Measurements from ENCODE around the gene APOBEC3H. TPM values are rescaled to one million over a fixed set of nuclear protein-coding genes. Genes with fewer than 3 reads are reported as not detected.

The APOBEC3H gene
- total and polyA plus RNA-seq, 4 experiments from 2014 or later, result 5.7 to 8.5 (median 6.9) TPM

GRCh38 chr22:39149915-39150847 lies 53.1 kb downstream of the APOBEC3H start:
- Histone ChIP-seq H3K27ac (ENCODE audit: low read depth, low read length) (peak overlapping the region; percentile 86), H3K4me3 (ENCODE audit: low read length in 2 of 2) (no peak overlapping the region), H3K27me3 (ENCODE audit: insufficient read depth, low read length) (peaks cover 7% of the 10 kb centered on the region), H3K36me3 (ENCODE audit: insufficient read depth, low read length) (peaks cover 7% of the 10 kb centered on the region), H3K4me1 (ENCODE audit: insufficient read depth, low read length) (peaks cover 70% of the 10 kb centered on the region), H3K9me3 (ENCODE audit: control insufficient read depth in 1 of 2, low read length in 2 of 2) (no peaks in the 10 kb centered on the region)
- Mint-ChIP-seq H3K9me3 (no peaks in the 10 kb centered on the region), H3K36me3 (peaks cover 0 to 33% of the 10 kb centered on the region in 2 donors), H3K4me3 (peak overlapping the region; percentile 62 to 89 (median 82)), H3K27ac (peak overlapping the region; percentile 85 to 99 (median 90)), H3K27me3 (peaks cover 0 to 3% of the 10 kb centered on the region in 2 donors), H3K4me1 (peaks cover 32 to 60% (median 45%) of the 10 kb centered on the region in 4 donors)
- CTCF ChIA-PET (ENCODE audit: partially characterized antibody), result interaction anchor here (1.1 to 10.4 kb wide), 6 partner anchors 20 to 280 kb away, joined by 3 to 80 read pairs (median 6); partner anchors contain the start of gene RPL3
- DNase-seq, result no peak
- intact Hi-C loops (cut with micrococcal nuclease), result loop anchor here (10.0 kb wide), 1 partner anchor 835 kb away; the partner anchor contains the start of gene CSNK1E
- POLR2A ChIA-PET (ENCODE audit: partially characterized antibody), result interaction anchor here (0.7 to 2.6 kb wide), 10 partner anchors 15 to 1195 kb away, joined by 3 to 10 read pairs (median 4); partner anchors contain the start of gene APOBEC3C

- no peaks in the 10 kb centered on the region for H3K9me3 Mint-ChIP-seq
- ChIA-PET CTCF (ENCODE audit: partially characterized antibody) (interaction anchor here (1.1 to 10.4 kb wide), 3 partner anchors 160 to 281 kb away, joined by 3 to 80 read pairs (median 5); partner anchors contain the start of gene RPL3), POLR2A (ENCODE audit: partially characterized antibody) (interaction anchor here (0.7 to 1.9 kb wide), 10 partner anchors 16 to 281 kb away, joined by 3 to 6 read pairs (median 4); partner anchors contain the start of gene APOBEC3C)
- H3K27ac Mint-ChIP-seq, result peak overlapping the region; percentile 71 to 99 (median 88)
- H3K4me1 Mint-ChIP-seq, result peaks cover 32 to 58% (median 45%) of the 10 kb centered on the region in 4 donors
- peaks cover 0 to 33% of the 10 kb centered on the region in 2 donors for H3K36me3 Mint-ChIP-seq
- Histone ChIP-seq H3K4me3 (ENCODE audit: low read length in 2 of 2) (no peak overlapping the region), H3K27me3 (ENCODE audit: insufficient read depth, low read length) (peaks cover 7% of the 10 kb centered on the region), H3K4me1 (ENCODE audit: insufficient read depth, low read length) (peaks cover 70% of the 10 kb centered on the region), H3K36me3 (ENCODE audit: insufficient read depth, low read length) (peaks cover 7% of the 10 kb centered on the region), H3K9me3 (ENCODE audit: control insufficient read depth in 1 of 2, low read length in 2 of 2) (no peaks in the 10 kb centered on the region), H3K27ac (ENCODE audit: low read depth, low read length) (peak overlapping the region; percentile 78)
- H3K27me3 Mint-ChIP-seq, result peaks cover 0 to 3% of the 10 kb centered on the region in 2 donors
- peak overlapping the region; percentile 75 to 89 (median 84) for H3K4me3 Mint-ChIP-seq
- no peak for DNase-seq
- intact Hi-C loops (cut with micrococcal nuclease), result loop anchor here (10.0 kb wide), 1 partner anchor 836 kb away; the partner anchor contains the start of gene CSNK1E
Observed at GRCh38 chr22:39150848-39151215, 53.8 kb downstream of the APOBEC3H start.

DNA sequence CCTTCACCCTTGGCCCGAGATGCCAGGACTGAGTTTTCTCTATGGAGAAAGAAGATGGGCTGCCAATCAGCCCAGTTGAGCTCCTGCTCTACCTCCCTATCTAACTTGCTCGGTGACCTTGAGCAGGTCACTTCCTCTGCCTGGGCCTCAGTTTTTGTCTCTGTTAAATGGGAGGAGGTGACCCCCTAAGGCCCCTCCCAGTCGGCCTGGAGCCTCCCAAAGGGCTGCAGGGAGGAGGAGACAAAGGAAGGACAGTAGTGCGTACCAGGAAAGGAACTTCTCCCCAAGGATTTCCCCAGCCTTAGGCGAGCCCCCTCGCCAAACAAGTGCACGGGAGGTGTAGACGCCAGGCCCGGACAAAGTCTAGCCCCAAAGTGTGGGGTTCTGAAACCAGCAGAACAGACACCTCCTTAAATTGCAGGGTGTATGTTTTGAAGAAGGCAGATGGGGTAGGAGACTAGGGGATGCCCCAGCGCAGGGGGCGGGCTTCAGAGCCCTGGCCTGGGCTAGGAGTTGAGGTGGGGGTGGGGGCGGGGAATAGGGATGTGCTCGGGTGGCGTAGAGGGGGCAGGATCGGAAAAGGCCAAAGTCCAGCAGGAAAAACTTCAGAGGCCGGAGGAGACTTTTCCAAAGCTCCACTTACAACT lies 54.4 kb downstream of the APOBEC3H start:
- DNase-seq, result peak in 1 of 5 donors; percentile 58
- peaks cover 0 to 3% of the 10 kb centered on the region in 2 donors for H3K27me3 Mint-ChIP-seq
- H3K4me1 Mint-ChIP-seq, result peaks cover 26 to 52% (median 39%) of the 10 kb centered on the region in 4 donors
- H3K4me3 ChIP-seq (ENCODE audit: low read length in 2 of 2), result peak overlapping the region; percentile 55 to 79
- intact Hi-C loops (cut with micrococcal nuclease), result loop anchor here (10.0 kb wide), 1 partner anchor 837 kb away; the partner anchor contains the start of gene CSNK1E
- POLR2A ChIA-PET (ENCODE audit: partially characterized antibody), result interaction anchor here (0.6 to 3.0 kb wide), 15 partner anchors 9 to 893 kb away, joined by 3 to 24 read pairs (median 4); partner anchors contain the start of genes APOBEC3C, CBX6 and PDGFB
- H3K27ac ChIP-seq (ENCODE audit: low read depth, low read length), result peak overlapping the region; percentile 78
- peak overlapping the region; percentile 71 to 99 (median 88) for H3K27ac Mint-ChIP-seq
- H3K36me3 Mint-ChIP-seq, result peaks cover 0 to 27% of the 10 kb centered on the region in 2 donors
- H3K4me3 Mint-ChIP-seq, result peak overlapping the region; percentile 75 to 89 (median 84)
- H3K27me3 ChIP-seq (ENCODE audit: insufficient read depth, low read length), result peaks cover 7% of the 10 kb centered on the region
- CTCF ChIA-PET (ENCODE audit: partially characterized antibody), result interaction anchor here (0.8 to 10.4 kb wide), 5 partner anchors 19 to 281 kb away, joined by 3 to 80 read pairs (median 4); partner anchors contain the start of gene RPL3
- H3K36me3 ChIP-seq (ENCODE audit: insufficient read depth, low read length), result peaks cover 7% of the 10 kb centered on the region
- H3K4me1 ChIP-seq (ENCODE audit: insufficient read depth, low read length), result peaks cover 63% of the 10 kb centered on the region
- H3K9me3 Mint-ChIP-seq, result no peaks in the 10 kb centered on the region
- no peaks in the 10 kb centered on the region for H3K9me3 ChIP-seq (ENCODE audit: control insufficient read depth in 1 of 2, low read length in 2 of 2)

DNA sequence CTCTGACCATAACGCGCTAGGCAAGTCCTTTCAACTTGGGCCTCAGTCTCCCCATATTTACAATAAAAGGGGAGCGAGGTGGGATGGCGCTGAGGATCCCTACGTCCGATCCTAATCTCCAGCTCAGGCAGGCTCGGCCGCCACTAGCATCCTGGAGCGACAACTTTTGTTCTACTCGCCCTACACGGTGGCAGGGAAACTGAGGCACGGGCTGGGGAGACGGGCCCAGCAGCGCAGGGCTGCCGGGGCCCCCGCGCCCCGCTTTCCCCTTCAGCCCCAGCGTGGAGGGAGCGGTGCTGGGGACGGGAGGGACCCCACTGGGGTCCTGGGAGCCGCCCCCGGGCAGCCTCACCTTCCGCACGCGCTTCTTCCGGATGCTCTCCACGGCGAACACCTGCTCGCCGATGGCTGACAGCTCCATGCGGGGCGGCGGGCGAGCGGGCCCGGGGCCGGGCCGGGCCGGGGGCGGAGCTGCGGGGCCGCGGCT lies 55.0 kb downstream of the APOBEC3H start:
- Mint-ChIP-seq H3K27ac (peak overlapping the region in 4 of 7 donors; percentile 22 to 99 (median 61)), H3K27me3 (peaks cover 0 to 3% of the 10 kb centered on the region in 2 donors), H3K9me3 (no peaks in the 10 kb centered on the region), H3K4me1 (peaks cover 22 to 48% (median 36%) of the 10 kb centered on the region in 4 donors), H3K36me3 (peaks cover 0 to 24% of the 10 kb centered on the region in 2 donors), H3K4me3 (peak overlapping the region; percentile 75 to 89 (median 84))
- H3K4me3 ChIP-seq (ENCODE audit: low read length in 2 of 2), result peak overlapping the region; percentile 55 to 79
- peaks cover 7% of the 10 kb centered on the region for H3K36me3 ChIP-seq (ENCODE audit: insufficient read depth, low read length)
- intact Hi-C loops (cut with micrococcal nuclease), result loop anchor here (1.0 to 10.0 kb wide), 4 partner anchors 8 to 837 kb away; partner anchors contain the start of genes CBX6, CSNK1E and RPL3
- H3K9me3 ChIP-seq (ENCODE audit: control insufficient read depth in 1 of 2, low read length in 2 of 2), result no peaks in the 10 kb centered on the region
- POLR2A ChIA-PET (ENCODE audit: partially characterized antibody), result interaction anchor here (0.6 to 3.0 kb wide), 13 partner anchors 9 to 1705 kb away, joined by 3 to 24 read pairs (median 6); partner anchors contain the start of genes APOBEC3C, CBX6, PDGFB and ST13
- H3K27me3 ChIP-seq (ENCODE audit: insufficient read depth, low read length), result peaks cover 7% of the 10 kb centered on the region
- DNase-seq, result no peak
- H3K27ac ChIP-seq (ENCODE audit: low read depth, low read length), result peak overlapping the region; percentile 78
- CTCF ChIA-PET (ENCODE audit: partially characterized antibody), result interaction anchor here (0.8 to 10.4 kb wide), 4 partner anchors 18 to 282 kb away, joined by 4 to 80 read pairs (median 4); partner anchors contain the start of gene RPL3
- H3K4me1 ChIP-seq (ENCODE audit: insufficient read depth, low read length), result peaks cover 57% of the 10 kb centered on the region

- peaks cover 7% of the 10 kb centered on the region for H3K36me3 ChIP-seq (ENCODE audit: insufficient read depth, low read length)
- peaks cover 0 to 24% of the 10 kb centered on the region in 2 donors for H3K36me3 Mint-ChIP-seq
- peaks cover 22 to 48% (median 35%) of the 10 kb centered on the region in 4 donors for H3K4me1 Mint-ChIP-seq
- peak within 1 kb of the TSS; percentile 78 for H3K27ac ChIP-seq (ENCODE audit: low read depth, low read length)
- H3K4me3 Mint-ChIP-seq, result peak within 1 kb of the TSS; percentile 84 to 91 (median 88)
- peaks cover 51% of the 10 kb centered on the region for H3K4me1 ChIP-seq (ENCODE audit: insufficient read depth, low read length)
- no peaks in the 10 kb centered on the region for H3K9me3 ChIP-seq (ENCODE audit: control insufficient read depth in 1 of 2, low read length in 2 of 2)
- peak within 1 kb of the TSS; percentile 88 to 99 (median 93) for H3K27ac Mint-ChIP-seq
- peak within 1 kb of the TSS; percentile 55 to 79 for H3K4me3 ChIP-seq (ENCODE audit: low read length in 2 of 2)
- peaks cover 0 to 3% of the 10 kb centered on the region in 2 donors for H3K27me3 Mint-ChIP-seq
- peak; percentile 90 to 96 (median 94) for DNase-seq
- POLR2A ChIA-PET (ENCODE audit: partially characterized antibody), result interaction anchor here (0.6 to 3.0 kb wide), 15 partner anchors 10 to 1704 kb away, joined by 3 to 24 read pairs (median 6); partner anchors contain the start of genes APOBEC3C, CBX6, GTPBP1 and PDGFB
- intact Hi-C loops (cut with micrococcal nuclease), result loop anchor here (1.0 to 10.0 kb wide), 4 partner anchors 8 to 838 kb away; partner anchors contain the start of genes CBX6, CSNK1E and RPL3
- H3K27me3 ChIP-seq (ENCODE audit: insufficient read depth, low read length), result peaks cover 7% of the 10 kb centered on the region
- CTCF ChIA-PET (ENCODE audit: partially characterized antibody), result interaction anchor here (0.6 to 10.4 kb wide), 5 partner anchors 17 to 283 kb away, joined by 3 to 80 read pairs (median 4); partner anchors contain the start of gene RPL3
- H3K9me3 Mint-ChIP-seq, result no peaks in the 10 kb centered on the region
Observed at GRCh38 chr22:39152511-39153219, 55.6 kb downstream of the APOBEC3H start, which contains the start of gene CBX7. TSS of gene CBX7 (minus strand) at chr22:39152680. CDS start at chr22:39152444, 236 bp downstream.
